Measurements from ENCODE around the gene GMPS. TPM values are rescaled to one million over a fixed set of nuclear protein-coding genes. Genes with fewer than 3 reads are reported as not detected.

The GMPS gene
- total RNA-seq, 1 donor from 2014 or later = 279 TPM

GRCh38 chr3:155876503-155876902, 6.1 kb downstream of the GMPS start:
- Mint-ChIP-seq H3K27me3 (ENCODE audit: insufficient read depth, low read depth) (peaks cover 3% of the 10 kb centered on the region), H3K9me3 (peaks cover 27% of the 10 kb centered on the region), H3K4me3 (no peak overlapping the region), H3K36me3 (peaks cover 47% of the 10 kb centered on the region), H3K27ac (no peak overlapping the region), H3K4me1 (peaks cover 13% of the 10 kb centered on the region)
- H3K9me3 ChIP-seq (ENCODE audit: low read depth) = no peaks in the 10 kb centered on the region
- H3K79me2 ChIP-seq (ENCODE audit: low read depth) = peaks cover 100% of the 10 kb centered on the region
- peaks cover 97% of the 10 kb centered on the region for H4K20me1 ChIP-seq (ENCODE audit: low read depth)
- H3K9ac ChIP-seq = no peak overlapping the region
- no peak overlapping the region for H3K27ac ChIP-seq
- no peak overlapping the region for H3K4me2 ChIP-seq
- H2AFZ ChIP-seq (replicated peaks) = no peak overlapping the region
- H3K4me1 ChIP-seq = peaks cover 11% of the 10 kb centered on the region
- no peak overlapping the region for H3K4me3 ChIP-seq
- TF ChIP-seq, protein P1, sequence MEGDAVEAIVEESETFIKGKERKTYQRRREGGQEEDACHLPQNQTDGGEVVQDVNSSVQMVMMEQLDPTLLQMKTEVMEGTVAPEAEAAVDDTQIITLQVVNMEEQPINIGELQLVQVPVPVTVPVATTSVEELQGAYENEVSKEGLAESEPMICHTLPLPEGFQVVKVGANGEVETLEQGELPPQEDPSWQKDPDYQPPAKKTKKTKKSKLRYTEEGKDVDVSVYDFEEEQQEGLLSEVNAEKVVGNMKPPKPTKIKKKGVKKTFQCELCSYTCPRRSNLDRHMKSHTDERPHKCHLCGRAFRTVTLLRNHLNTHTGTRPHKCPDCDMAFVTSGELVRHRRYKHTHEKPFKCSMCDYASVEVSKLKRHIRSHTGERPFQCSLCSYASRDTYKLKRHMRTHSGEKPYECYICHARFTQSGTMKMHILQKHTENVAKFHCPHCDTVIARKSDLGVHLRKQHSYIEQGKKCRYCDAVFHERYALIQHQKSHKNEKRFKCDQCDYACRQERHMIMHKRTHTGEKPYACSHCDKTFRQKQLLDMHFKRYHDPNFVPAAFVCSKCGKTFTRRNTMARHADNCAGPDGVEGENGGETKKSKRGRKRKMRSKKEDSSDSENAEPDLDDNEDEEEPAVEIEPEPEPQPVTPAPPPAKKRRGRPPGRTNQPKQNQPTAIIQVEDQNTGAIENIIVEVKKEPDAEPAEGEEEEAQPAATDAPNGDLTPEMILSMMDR (IDR thresholded peaks at IDR 0.05) = no peak
- no peak for TF ChIP-seq EZH2 (IDR thresholded peaks at IDR 0.05)
- no peak for TF ChIP-seq EZH2phosphoT487 (IDR thresholded peaks at IDR 0.05)
- no peaks in the 10 kb centered on the region for H3K27me3 ChIP-seq
- no peak for DNase-seq (ENCODE audit: low spot score)
- peaks cover 7% of the 10 kb centered on the region for H3F3A ChIP-seq (ENCODE audit: low read depth)
- H3K36me3 ChIP-seq = peaks cover 4% of the 10 kb centered on the region

DNA sequence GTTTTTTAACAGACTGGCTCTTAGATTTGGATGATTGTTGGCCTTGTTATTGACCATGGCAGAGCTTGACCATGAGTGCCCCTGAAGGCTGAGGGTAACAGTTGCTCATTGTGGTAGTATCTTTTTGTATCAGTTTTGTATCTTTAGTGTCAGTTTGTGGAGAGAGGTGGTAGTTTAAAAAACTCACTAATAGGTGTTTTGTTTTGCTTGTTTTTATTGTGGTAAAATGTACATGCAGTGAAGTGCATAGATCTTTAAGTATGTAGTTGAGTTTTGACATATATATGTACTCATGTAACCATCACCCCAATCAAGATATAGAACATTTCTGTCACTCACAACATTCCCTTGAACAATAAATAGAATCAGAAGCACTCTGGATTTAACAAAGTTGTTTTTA, 9.8 kb downstream of the GMPS start:
- H3K9me3 Mint-ChIP-seq = peaks cover 22% of the 10 kb centered on the region
- H4K20me1 ChIP-seq (ENCODE audit: low read depth) = peaks cover 97% of the 10 kb centered on the region
- H3K79me2 ChIP-seq (ENCODE audit: low read depth) = peaks cover 100% of the 10 kb centered on the region
- H3K4me3 ChIP-seq = no peak overlapping the region
- H3K4me1 ChIP-seq = no peaks in the 10 kb centered on the region
- H3K4me1 Mint-ChIP-seq = no peaks in the 10 kb centered on the region
- no peak overlapping the region for H3K4me2 ChIP-seq
- H3K4me3 Mint-ChIP-seq = no peak overlapping the region
- H3K36me3 Mint-ChIP-seq = peaks cover 37% of the 10 kb centered on the region
- H2AFZ ChIP-seq (replicated peaks) = no peak overlapping the region
- no peaks in the 10 kb centered on the region for H3K36me3 ChIP-seq
- H3K27me3 Mint-ChIP-seq (ENCODE audit: insufficient read depth, low read depth) = no peaks in the 10 kb centered on the region
- H3K27ac ChIP-seq = no peak overlapping the region
- H3F3A ChIP-seq (ENCODE audit: low read depth) = no peaks in the 10 kb centered on the region
- no peaks in the 10 kb centered on the region for H3K27me3 ChIP-seq
- TF ChIP-seq EZH2phosphoT487 (IDR thresholded peaks at IDR 0.05) (no peak), EZH2 (IDR thresholded peaks at IDR 0.05) (no peak)
- TF ChIP-seq, protein P1 (IDR thresholded peaks at IDR 0.05) = no peak
- DNase-seq (ENCODE audit: low spot score) = no peak
- no peaks in the 10 kb centered on the region for H3K9me3 ChIP-seq (ENCODE audit: low read depth)
- H3K9ac ChIP-seq = no peak overlapping the region
- H3K27ac Mint-ChIP-seq = no peak overlapping the region

DNA sequence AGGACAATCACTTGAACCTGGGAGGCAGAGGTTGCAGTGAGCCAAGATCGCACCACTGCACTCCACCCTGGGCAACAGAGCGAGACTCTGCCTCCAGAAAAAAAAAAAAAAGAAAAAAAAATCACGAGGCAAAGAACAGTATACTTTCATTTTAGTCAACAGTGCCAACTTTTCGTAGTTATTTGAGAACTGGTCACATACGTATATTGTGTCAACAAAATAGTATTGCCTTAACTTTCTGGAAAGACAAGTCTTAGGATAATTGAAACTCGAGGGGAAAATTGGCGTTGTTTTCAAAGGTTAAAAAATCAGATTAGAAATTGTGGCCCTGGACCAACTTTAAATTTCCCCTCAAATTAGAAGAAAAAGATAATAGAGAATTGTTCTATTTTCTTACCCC, 13.8 kb downstream of the GMPS start:
- Histone ChIP-seq H3K4me2 (no peak overlapping the region), H3K79me2 (ENCODE audit: low read depth) (peaks cover 100% of the 10 kb centered on the region)
- no peak overlapping the region for H3K27ac Mint-ChIP-seq

More for the DNA sequence above, 13.8 kb downstream of the GMPS start:
- Histone ChIP-seq H3F3A (ENCODE audit: low read depth) (no peaks in the 10 kb centered on the region), H3K36me3 (no peaks in the 10 kb centered on the region), H3K9ac (no peak overlapping the region), H3K9me3 (ENCODE audit: low read depth) (no peaks in the 10 kb centered on the region), H3K4me3 (no peak overlapping the region), H3K4me1 (no peaks in the 10 kb centered on the region), H3K27me3 (no peaks in the 10 kb centered on the region), H2AFZ (replicated peaks) (no peak overlapping the region), H3K27ac (no peak overlapping the region), H4K20me1 (ENCODE audit: low read depth) (peaks cover 91% of the 10 kb centered on the region)
- TF ChIP-seq EZH2phosphoT487 (IDR thresholded peaks at IDR 0.05) (no peak), EZH2 (IDR thresholded peaks at IDR 0.05) (no peak)
- TF ChIP-seq, protein P1 (IDR thresholded peaks at IDR 0.05) = no peak
- peaks cover 5% of the 10 kb centered on the region for H3K4me1 Mint-ChIP-seq
- no peak overlapping the region for H3K4me3 Mint-ChIP-seq
- H3K36me3 Mint-ChIP-seq = peaks cover 25% of the 10 kb centered on the region
- no peak for DNase-seq (ENCODE audit: low spot score)
- peaks cover 2% of the 10 kb centered on the region for H3K27me3 Mint-ChIP-seq (ENCODE audit: insufficient read depth, low read depth)
- H3K9me3 Mint-ChIP-seq = peaks cover 11% of the 10 kb centered on the region

Data from neural progenitor cell (in vitro differentiated cells).